Glutamatergic neuron (in vitro differentiated cells): ENCODE results near the gene CCT4. TPM values are rescaled to one million over a fixed set of nuclear protein-coding genes. Genes with fewer than 3 reads are reported as not detected.
"Not testable (repeated sequence)": the region's sequence is repeated elsewhere in the genome, so short reads cannot be mapped to it uniquely, and the experiment has no call there.

ENCODE experiments used
- DNase-seq: peaks from one replicate; pipeline ENCODE4 v3.0.0; 2022
- H3K27ac Mint-ChIP-seq: one replicate; pipeline ENCODE4 v1.8.0; 2020; ENCODE audit warnings: mild to moderate bottlenecking, mixed read lengths, inconsistent platforms; ENCODE audit not compliant: unreplicated experiment
- H3K27me3 Mint-ChIP-seq: one replicate; pipeline ENCODE4 v1.8.0; 2020; ENCODE audit warnings: mild to moderate bottlenecking, moderate library complexity, mixed read lengths, inconsistent platforms; ENCODE audit not compliant: unreplicated experiment
- H3K36me3 Mint-ChIP-seq: one replicate; pipeline ENCODE4 v1.8.0; 2020; ENCODE audit warnings: mild to moderate bottlenecking, mixed read lengths, inconsistent platforms; ENCODE audit not compliant: unreplicated experiment
- H3K4me1 Mint-ChIP-seq: one replicate; pipeline ENCODE4 v1.8.0; 2020; ENCODE audit warnings: mild to moderate bottlenecking, low read depth, mixed read lengths, inconsistent platforms; ENCODE audit not compliant: unreplicated experiment
- H3K4me3 Mint-ChIP-seq: one replicate; pipeline ENCODE4 v1.8.0; 2020; ENCODE audit warnings: mild to moderate bottlenecking, mixed read lengths, inconsistent platforms; ENCODE audit not compliant: unreplicated experiment
- H3K9me3 Mint-ChIP-seq: one replicate; pipeline ENCODE4 v1.8.0; 2020; ENCODE audit warnings: mild to moderate bottlenecking, moderate library complexity, mixed read lengths, inconsistent platforms; ENCODE audit not compliant: unreplicated experiment
- total RNA-seq: library from RNA; stranded (reverse); fragmentation: NEBNext Ultra II Directional; extraction: Animal tissue kit (Norgen Biotek cat#: 25700); gene quantifications from one replicate; pipeline ENCODE4 v1.2.1, GENCODE V29; 2021; ENCODE audit not compliant: unreplicated experiment
- TF ChIP-seq, protein P1 (sequence below): fragments of 200-600 bp; sonication (generic); IDR thresholded peaks from one replicate; pipeline ENCODE4 v1.5.0; 2021; ENCODE audit not compliant: partially characterized antibody, unreplicated experiment

CCT4 gene
- total RNA-seq, 1 donor from 2014 or later = 146 TPM

DNA sequence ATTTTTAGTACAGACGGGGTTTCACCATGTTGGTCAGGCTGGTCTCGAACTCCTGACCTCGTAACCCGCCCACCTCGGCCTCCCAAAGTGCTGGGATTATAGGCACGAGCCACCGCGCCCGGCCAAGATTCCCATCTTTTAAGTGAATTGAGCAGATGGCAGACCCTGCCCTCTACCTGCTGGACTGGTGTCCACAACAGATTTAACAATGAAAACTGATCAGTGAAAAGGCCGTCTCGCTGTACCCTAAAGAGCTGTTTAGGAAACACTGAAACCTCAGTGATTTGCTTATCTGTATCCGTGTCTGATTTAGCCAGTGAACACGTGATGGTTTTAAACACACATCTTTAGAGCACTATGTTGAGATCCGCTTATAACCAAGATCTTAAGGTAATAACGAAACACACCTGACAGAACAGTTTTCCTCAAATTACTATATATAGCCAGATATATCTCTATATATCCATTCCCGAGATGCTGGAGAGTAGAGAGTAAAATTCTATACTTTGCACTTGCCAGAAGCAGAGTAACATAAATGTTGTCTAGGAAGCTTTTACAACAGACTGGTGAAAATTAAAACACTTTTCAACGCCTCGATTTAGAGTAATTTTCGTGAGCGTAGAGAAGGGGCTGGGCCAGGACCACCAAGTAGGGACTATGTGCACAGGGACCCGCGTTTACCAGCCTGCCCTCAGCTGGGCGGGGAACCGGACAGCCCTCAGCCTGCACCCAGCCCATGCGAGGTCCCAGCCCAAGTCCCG, 35.2 kb downstream of the CCT4 start:
- Mint-ChIP-seq H3K4me3 (peak overlapping the region; percentile 96), H3K27me3 (peaks cover 3% of the 10 kb centered on the region), H3K36me3 (no peaks in the 10 kb centered on the region), H3K9me3 (peaks cover 6% of the 10 kb centered on the region), H3K27ac (peak overlapping the region; percentile 90), H3K4me1 (peaks cover 2% of the 10 kb centered on the region)
- TF ChIP-seq, protein P1, sequence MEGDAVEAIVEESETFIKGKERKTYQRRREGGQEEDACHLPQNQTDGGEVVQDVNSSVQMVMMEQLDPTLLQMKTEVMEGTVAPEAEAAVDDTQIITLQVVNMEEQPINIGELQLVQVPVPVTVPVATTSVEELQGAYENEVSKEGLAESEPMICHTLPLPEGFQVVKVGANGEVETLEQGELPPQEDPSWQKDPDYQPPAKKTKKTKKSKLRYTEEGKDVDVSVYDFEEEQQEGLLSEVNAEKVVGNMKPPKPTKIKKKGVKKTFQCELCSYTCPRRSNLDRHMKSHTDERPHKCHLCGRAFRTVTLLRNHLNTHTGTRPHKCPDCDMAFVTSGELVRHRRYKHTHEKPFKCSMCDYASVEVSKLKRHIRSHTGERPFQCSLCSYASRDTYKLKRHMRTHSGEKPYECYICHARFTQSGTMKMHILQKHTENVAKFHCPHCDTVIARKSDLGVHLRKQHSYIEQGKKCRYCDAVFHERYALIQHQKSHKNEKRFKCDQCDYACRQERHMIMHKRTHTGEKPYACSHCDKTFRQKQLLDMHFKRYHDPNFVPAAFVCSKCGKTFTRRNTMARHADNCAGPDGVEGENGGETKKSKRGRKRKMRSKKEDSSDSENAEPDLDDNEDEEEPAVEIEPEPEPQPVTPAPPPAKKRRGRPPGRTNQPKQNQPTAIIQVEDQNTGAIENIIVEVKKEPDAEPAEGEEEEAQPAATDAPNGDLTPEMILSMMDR = no peak
- DNase-seq = no peak

DNA sequence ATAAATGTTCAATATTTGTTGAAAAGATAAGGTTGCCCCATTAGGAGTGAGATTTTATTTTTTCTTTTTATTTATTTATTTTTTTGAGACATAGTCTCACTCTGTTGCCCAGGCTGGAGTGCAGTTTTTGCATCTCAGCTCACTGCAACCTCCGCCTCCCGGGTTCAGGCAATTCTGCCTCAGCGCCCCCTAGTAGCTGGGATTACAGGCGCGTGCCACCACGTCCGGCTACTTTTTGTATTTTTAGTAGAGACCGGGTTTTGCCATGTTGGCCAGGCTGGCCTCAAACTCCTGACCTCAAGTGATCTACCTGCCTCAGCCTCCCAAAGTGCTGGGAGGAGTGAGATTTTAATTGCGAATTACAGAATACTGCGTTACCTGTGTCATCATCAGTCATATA, 37.2 kb downstream of the CCT4 start:
- DNase-seq, H3K9me3 Mint-ChIP-seq, H3K27me3 Mint-ChIP-seq, H3K4me1 Mint-ChIP-seq, H3K36me3 Mint-ChIP-seq, H3K4me3 Mint-ChIP-seq, H3K27ac Mint-ChIP-seq: not testable (repeated sequence)

DNA sequence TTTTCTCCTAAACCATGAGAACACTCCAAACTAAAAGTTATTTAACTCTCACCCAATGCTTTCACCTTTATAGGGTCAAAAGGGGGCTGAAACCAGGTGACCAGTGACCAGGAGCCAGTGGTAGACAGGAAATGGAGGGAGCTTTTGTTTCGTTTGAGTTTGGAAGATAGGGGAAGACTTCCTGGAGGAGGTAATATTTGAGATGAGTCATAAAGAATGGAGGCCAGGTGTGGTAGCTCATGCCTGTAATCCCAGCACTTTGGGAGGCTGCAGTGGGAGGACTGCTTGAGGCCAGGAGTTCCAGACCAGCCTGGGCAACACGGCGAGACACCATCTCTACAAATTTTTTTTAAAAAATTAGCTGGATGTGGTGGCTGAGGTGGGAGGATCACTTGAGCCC, 43.1 kb downstream of the CCT4 start:
- no peaks in the 10 kb centered on the region for H3K27me3 Mint-ChIP-seq
- no peaks in the 10 kb centered on the region for H3K9me3 Mint-ChIP-seq
- H3K4me3 Mint-ChIP-seq = no peak overlapping the region
- DNase-seq = no peak
- TF ChIP-seq, protein P1 = no peak
- no peak overlapping the region for H3K27ac Mint-ChIP-seq
- no peaks in the 10 kb centered on the region for H3K4me1 Mint-ChIP-seq
- H3K36me3 Mint-ChIP-seq = no peaks in the 10 kb centered on the region

DNA sequence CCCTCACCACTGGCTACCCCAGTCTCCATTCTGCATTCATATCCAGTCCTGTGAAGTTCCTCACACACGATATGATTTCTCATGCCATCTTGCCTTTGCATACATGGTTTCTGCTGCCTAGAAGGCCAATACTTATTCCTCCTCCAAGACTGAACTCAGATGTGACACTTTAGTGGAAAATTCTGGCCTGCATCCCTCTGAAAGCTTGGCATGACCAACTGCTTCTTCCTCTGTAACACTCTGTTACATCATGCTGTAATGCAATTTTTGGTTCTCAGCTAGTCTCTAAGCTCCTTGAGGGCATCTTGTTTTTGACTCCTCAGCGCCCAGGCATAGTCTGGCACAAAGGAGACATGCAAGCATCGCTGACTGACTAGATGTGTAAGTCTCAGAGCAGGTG, 47.2 kb downstream of the CCT4 start:
- no peaks in the 10 kb centered on the region for H3K27me3 Mint-ChIP-seq
- H3K9me3 Mint-ChIP-seq = no peaks in the 10 kb centered on the region
- no peak overlapping the region for H3K4me3 Mint-ChIP-seq
- TF ChIP-seq, protein P1 = no peak
- DNase-seq = no peak
- H3K4me1 Mint-ChIP-seq = no peaks in the 10 kb centered on the region
- no peak overlapping the region for H3K27ac Mint-ChIP-seq
- no peaks in the 10 kb centered on the region for H3K36me3 Mint-ChIP-seq

DNA sequence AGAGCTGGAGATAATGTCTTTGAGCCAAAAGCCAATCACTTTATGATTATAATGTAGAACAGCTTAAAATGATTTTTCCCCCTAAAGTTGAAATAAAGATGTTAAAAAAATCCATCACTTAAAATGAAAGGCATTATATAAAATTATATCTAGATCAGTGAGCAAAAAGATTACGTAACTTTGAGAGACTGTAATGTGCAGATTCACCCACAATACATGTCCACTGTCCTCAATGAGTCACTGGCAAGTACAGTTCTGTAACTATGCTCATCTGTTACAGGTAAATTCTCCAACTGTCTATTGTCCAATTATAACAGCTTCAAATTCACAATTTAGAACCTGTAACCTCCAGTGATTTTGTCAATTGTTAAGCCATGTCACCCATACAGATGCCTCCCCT, 53.6 kb downstream of the CCT4 start:
- Mint-ChIP-seq H3K4me1 (no peaks in the 10 kb centered on the region), H3K27ac (no peak overlapping the region), H3K4me3 (no peak overlapping the region), H3K36me3 (no peaks in the 10 kb centered on the region), H3K9me3 (no peaks in the 10 kb centered on the region), H3K27me3 (no peaks in the 10 kb centered on the region)
- TF ChIP-seq, protein P1 = no peak
- no peak for DNase-seq
